ENCODE data around the gene ADGRD1.

ADGRD1 gene

GRCh38 chr12:131102991-131103668, 149.4 kb downstream of the ADGRD1 start:
- DNase-seq (ENCODE audit: low read depth, low spot score), result no peak

DNA sequence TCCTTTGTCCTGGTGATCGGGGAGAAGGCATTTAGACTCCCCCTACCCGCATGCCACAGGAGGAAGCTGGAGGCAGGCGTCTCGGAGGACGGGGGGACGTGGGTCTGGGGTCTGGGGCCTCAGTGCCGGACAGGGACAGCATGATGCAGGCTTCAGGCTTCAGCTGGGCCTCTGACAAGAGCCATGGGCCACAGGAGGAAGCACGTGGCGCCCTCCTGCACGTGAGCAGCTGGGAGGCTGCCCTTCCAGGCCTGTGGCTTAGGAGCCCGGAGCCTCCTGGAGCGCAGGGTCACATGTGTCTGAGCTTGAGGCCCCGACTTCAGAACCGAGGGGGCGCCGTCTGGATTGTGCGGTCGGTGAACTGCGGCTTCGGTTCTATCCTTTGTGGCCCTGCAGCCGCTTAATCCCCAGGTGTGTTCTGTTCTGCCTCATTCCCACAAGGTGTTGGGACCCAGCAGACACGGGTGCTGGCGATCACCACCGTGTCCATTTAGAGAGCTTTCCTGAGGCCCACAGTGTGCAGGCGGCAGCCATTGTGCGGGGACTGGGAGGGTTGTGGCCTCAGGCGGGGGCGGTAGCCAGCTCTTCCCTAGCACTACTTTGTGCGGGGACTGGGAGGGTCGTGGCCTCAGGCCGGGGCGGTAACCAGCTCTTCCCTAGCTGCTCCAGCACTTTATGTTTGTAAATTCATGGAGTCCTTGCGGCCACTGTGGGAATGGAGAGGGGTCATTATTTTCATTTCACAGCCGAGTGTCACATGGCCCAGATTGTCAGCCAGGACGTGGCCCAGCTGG, 150.2 kb downstream of the ADGRD1 start:
- DNase-seq (ENCODE audit: low read depth, low spot score), result no peak

DNA sequence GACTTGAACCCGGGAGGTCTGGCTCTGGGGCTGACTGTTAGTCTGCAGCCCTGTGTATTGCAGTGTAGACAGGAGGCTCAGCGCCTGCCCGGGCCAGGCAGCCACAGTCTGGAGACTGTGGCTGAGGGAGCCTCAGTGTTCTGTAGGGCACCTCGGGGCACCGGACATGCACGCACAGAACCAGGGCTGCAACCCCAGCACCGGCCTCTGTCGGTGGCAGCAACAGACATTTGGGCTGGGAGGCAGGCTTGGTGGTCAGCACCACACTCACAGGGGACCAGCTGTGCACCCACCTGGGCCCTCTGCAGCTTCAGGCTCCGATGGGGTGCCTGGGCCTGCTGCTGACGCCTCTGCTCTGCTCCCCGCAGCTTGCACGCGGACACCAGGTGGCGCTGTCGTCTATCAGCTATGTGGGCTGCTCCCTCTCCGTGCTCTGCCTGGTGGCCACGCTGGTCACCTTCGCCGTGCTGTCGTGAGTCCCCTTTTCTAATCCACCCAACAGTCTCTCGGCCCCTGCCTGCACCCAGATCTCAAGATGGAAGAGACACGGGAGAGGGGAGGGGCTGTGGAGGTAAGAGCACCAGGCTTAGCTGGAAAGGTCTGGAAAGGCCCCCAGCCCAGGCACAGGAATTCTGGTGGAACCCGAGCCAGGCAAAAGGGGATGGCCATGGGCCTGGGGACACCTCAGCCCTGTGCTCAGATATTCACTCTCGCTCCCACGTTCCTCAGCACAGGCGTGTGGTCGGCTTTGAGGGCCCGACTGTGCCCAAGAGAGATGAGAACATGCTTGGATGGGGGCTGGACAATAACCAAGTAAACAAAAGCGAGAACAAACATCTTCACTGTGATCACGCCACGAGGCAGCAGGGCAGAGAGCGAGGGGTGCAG, 151.0 kb downstream of the ADGRD1 start:
- DNase-seq (ENCODE audit: low read depth, low spot score), result peak; percentile 88

- no peak for DNase-seq (ENCODE audit: low read depth, low spot score)
Measured at GRCh38 chr12:131105351-131105735, 151.6 kb downstream of the ADGRD1 start.

- no peak for DNase-seq (ENCODE audit: low read depth, low spot score)
Measured at GRCh38 chr12:131105736-131106348, 152.1 kb downstream of the ADGRD1 start.

GRCh38 chr12:131106349-131106941, 152.7 kb downstream of the ADGRD1 start:
- DNase-seq (ENCODE audit: low read depth, low spot score), result no peak

DNA sequence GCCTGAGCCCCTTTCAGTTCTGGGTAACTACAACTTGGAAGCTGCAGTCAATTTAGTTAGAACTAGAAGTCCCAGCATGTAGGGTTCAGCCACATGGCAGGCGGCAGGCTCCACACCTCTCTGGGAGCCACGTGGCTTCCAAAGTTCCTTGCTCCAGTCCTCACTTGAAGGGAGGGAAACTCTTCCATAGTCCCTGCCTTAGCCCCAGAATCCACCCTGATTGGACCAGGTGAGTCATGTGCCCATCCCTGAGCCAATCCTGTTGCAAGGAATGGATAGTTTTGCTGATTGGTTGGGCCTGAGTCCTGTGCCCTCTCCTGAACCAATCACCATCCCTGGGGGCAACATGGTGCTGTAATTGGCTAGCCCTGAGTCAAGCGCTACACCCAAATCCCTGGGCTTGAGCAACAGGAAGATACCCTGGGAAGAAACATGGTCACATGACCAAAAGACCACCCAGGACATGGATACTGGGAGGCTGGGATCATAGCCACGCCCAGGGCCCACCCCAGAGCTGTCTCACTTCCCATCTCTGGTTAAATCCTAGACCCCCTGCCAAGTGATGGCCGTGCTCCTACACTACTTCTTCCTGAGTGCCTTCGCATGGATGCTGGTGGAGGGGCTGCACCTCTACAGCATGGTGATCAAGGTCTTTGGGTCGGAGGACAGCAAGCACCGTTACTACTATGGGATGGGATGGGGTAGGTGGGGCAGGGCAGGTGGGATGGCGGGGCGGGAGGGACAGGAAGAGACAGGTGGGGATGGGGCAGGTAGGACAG, 154.7 kb downstream of the ADGRD1 start:
- no peak for DNase-seq (ENCODE audit: low read depth, low spot score)

DNA sequence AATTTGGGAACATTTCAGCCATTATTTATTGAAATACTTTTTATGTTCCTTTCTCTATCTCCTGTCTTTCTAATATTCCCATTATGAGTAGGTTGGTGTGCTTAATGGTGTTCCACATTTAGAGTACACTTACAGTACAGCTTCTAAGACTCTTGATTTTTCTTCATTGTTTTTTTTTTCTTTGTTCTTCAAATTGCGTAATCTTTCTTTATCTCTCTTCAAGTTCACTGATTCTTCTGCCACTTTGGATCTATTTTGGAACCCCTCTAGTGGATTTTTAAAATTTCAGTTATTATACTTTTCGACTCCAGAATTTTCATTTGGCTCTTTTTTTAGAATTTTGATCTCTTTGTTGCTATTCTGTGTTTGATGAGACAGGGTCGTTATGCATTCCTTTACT, 157.7 kb downstream of the ADGRD1 start:
- DNase-seq (ENCODE audit: low read depth, low spot score), result no peak

DNA sequence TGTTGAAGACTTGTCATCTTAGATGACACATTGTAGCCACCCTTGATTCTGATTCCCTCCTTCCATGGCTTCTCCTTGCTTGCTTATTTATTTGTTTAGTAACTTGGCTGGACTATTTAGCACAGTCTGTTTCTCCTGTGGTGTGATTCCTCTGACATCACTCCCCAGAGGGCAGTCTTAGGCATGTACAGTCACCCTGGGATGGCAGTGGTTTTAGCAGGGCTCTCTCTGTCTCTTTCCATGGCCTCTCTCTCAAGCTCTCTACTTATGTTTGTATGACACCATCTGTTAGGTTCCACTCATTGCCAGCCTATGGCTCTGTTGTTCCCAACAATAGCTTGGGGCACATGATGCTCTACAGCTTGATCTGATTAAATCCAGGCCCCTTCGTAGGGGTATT, 158.3 kb downstream of the ADGRD1 start:
- DNase-seq (ENCODE audit: low read depth, low spot score), result no peak

DNA sequence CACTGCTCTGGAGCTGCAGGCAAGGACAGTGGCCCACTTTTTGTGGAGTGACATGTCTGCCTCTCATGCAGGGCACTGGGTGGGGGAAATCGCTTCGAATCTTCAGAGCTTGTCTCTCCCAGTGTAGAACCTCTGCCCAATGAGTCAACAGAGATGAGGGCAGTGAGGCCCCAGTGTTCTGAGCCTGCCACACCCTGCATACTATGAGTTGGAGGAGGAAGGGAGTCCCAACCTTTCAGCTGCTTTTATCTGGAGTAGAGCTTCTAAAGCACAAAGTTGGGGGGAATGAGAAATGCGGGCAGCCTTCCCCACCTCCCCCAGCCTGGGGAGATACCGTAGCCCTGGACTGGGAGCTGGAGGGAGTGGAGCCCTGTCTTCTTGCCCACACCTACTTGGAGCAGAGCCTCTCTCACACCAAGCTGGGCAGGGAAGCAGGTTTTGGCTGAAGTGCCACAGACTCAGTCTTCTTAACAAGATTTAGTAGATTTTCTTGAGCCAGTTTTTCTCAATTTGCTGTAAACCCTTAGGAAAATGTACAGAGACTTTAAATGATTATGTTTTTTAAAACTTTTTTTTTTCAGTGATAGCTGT, 159.1 kb downstream of the ADGRD1 start:
- no peak for DNase-seq (ENCODE audit: low read depth, low spot score)

DNA sequence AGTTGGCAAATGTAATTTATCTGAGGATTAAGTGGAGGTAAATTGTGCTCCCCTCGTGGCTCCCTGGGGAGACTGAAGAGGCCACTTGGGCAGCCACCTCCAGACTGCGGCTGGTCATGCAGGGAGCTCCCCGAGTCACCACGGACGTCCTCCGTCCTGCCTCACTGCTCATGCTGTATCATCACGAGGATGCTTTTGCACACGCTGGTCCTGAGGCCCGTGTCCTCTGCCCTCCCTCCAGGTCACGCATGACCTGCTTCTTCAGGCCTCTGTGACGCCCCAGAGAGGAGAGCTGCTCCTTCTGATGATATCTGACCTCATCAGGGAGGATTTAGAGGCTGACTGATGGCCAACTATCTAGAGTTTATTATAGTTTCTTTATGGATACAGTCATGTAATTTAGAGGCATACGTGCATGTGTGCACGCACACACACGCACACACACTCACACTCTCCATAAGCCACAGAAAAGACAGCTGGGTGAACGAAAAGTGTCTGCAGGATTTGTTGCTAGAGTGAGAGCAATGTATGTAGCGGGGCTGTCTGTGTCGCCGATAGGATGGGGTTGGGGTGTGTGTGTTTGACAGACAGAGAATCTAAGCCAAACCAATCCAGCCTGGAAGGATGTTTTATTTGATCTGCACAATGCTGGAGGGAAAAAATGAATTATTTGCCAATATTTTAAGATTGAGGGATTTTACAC, 160.0 kb downstream of the ADGRD1 start:
- DNase-seq (ENCODE audit: low read depth, low spot score), result no peak

DNA sequence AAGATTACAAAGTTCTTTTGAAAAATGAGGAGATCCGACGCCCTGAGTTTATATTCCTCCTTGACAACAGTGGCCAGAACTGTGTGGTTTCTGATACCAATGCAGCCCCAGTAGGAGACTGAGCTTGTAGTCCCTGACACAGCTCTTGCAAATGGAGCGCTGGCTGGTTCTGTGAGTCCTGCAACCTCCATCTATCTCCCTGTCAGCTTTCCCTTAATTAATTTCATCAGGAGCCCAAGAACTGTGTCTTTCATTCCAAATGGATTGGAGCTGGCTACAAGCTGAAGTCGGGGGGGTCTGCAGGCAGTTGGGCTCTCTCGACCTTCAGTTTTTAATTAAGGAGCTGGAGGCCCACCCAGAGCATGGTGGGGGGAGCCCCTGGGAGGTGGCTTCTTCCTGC, 160.6 kb downstream of the ADGRD1 start:
- no peak for DNase-seq (ENCODE audit: low read depth, low spot score)

DNA sequence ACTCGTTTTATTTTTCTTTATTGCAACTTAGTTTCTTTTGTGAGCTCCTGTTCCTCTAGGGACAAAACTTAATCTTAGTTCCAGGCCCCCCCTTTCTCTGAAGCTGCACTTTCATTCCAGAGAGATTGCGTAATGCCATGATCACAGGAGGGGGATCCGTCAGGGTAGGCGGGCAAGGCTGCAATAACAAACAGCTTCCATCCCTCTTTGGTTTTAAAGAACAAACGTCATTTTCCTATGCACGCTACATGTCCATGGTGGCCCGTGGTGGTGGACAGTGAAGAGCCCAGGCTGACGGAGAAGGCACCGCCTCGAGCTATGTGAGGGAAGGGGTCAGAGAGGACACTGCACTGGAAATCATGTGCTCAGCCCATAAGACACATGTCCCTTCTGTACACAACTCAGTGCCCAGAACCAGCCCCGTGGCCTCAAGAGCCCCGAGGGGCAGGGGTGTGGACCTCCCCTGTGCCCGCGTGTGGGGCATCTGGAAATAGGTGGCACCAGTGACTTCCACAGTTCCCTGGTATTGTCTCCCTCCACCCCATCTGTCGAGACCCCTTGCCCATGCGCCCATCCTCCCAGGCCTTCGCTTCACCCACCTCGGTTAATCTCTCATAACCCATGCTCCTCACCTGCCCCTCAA, 161.4 kb downstream of the ADGRD1 start:
- no peak for DNase-seq (ENCODE audit: low read depth, low spot score)

DNA sequence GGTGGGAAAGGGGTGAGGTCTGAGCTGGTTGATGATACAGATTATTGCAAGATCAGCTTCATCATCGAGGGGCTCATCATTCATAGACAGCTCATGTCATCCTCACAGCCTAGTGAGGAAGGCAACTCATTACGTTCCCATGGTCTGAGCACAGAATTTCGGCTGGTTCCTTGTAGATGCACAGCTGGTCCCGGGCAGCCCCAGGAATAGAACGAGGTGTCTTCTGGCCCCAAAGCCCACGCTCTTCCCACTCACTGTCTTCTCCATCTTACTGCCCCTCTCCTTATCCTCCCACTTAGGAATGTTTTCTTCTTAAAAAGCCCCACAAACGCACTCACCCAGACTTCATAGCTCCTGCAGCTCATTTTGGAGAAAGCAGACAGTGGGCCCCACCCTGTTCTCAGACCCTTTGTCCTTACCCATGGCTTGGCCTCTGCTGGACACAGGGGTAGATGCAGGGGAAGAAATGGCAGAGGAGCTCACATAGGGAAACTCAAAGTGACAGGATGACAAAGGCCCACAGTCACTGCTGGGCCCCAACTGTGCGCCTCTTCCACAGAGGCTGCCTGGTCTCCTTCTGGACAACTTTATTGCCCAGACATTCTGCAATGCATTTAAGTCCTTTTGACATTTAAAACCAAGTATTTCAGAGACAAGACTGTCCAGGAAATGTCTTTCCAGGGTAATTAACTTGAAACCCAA, 162.2 kb downstream of the ADGRD1 start:
- no peak for DNase-seq (ENCODE audit: low read depth, low spot score)

GRCh38 chr12:131116468-131117117, 162.9 kb downstream of the ADGRD1 start:
- DNase-seq (ENCODE audit: low read depth, low spot score), result no peak

- no peak for DNase-seq (ENCODE audit: low read depth, low spot score)
Measured at GRCh38 chr12:131117438-131118245, 163.9 kb downstream of the ADGRD1 start.

DNA sequence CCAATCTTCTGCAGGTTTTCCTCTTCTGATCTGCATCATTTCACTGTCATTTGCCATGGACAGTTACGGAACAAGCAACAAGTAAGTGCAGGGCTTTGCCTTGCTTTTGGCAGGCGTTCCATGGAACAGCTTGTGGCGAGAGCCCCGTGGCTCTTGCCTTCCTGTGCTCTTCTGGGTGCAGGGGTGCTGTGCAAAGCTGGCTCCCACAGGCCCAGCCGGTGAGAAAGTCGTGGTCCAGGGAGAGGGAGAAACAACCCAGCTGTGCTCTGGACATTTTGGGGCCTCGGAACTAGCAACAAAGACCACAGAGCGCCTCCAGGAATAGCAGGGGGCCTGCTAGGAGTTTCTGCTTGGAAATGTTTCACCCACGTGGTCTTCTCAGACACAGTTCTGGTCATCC, 164.7 kb downstream of the ADGRD1 start:
- DNase-seq (ENCODE audit: low read depth, low spot score), result no peak

Data from astrocyte of the hippocampus (primary cell).